GM19193 (cell line): ENCODE data around the gene ANKRD40.
A peak's percentile ranks its signal among the peaks of the same experiment; 100 is the strongest.

ENCODE experiments used
- POLR2A ChIP-seq: IDR thresholded peaks from 4 replicates; pipeline ENCODE4 v1.6.1; 2011; ENCODE audit not compliant: insufficient read depth, insufficient read length; ENCODE audit errors: extremely low read depth

Gene ANKRD40, protein sequence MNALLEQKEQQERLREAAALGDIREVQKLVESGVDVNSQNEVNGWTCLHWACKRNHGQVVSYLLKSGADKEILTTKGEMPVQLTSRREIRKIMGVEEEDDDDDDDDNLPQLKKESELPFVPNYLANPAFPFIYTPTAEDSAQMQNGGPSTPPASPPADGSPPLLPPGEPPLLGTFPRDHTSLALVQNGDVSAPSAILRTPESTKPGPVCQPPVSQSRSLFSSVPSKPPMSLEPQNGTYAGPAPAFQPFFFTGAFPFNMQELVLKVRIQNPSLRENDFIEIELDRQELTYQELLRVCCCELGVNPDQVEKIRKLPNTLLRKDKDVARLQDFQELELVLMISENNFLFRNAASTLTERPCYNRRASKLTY

DNA sequence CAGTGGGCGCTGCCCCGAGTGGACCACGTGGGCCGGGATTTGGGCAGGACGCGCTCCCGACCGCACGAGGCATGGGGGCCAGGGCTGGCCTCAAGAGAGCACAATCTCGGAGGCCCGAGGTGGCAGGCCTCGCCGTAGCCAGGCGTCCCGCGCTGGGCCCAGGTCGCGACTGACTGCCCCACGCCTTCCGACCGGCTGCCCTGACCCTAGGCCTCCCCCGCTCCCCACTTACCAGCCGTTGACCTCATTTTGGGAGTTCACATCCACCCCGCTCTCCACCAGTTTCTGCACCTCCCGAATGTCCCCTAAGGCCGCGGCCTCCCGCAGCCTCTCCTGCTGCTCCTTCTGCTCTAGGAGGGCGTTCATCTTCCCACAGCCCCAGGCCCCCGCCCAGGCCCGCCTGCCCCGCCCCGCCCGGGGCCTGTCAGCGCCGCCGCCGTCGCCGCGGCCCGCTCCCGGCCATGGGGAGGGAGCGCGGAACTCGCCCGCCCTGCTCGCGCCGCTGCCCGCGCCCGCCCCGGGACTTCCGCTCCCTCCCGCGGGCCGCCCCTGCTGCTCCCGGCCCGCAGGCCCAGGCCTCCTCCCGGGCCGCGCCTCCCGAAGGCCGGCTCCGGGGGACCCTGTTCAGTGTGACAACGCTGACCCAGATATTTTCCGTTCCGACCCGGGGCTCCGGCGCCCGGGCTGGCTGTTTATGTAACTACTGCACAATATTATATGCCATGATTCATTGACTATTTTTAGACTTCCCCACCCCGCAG, at the start of gene ANKRD40:
Gene ANKRD40, minus strand, starts transcription at position 626 of the 761 bp plus-strand sequence. Its CDS starts 260 bp downstream, at position 366.
- peak; percentile 75 for TF ChIP-seq POLR2A

DNA sequence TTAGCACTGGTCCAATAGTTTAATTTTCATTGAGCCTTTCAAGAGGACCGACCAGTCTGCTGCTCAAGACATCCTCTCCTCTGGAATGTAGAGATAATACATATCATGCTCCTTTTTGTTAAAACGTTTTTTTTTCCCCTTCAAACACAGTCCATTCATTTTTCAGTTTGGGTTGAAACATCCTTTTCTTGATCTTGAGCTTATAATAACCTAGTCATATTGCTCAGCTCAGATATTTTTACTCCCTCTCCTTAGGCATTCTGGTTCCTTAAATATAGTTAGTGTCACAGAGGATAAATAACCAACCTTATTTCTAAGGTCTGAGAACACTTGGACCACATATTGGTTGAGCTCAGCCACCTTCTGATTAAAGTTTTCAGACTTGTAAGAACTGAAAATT, 46.8 kb upstream of the ANKRD40 start:
- no peak for TF ChIP-seq POLR2A

DNA sequence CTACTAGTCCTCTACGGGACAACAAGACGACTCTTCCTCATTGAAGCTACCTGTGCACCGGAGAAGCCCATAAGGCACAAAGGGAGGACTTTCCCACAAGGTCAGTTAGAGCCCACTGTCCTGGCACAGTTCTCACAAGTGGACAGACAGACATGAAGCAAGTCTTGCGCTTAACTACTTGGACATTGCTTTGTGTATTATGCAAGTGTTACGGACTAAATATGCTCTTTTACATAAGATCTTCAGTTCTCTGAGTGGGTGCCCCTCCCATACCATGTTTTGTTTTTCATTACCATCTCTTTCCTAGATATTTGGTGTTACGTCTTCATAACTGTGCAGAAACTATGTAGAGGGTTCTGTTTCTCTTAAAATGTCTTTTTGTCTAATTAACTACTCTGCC, 41.5 kb upstream of the ANKRD40 start:
- TF ChIP-seq POLR2A, result no peak

DNA sequence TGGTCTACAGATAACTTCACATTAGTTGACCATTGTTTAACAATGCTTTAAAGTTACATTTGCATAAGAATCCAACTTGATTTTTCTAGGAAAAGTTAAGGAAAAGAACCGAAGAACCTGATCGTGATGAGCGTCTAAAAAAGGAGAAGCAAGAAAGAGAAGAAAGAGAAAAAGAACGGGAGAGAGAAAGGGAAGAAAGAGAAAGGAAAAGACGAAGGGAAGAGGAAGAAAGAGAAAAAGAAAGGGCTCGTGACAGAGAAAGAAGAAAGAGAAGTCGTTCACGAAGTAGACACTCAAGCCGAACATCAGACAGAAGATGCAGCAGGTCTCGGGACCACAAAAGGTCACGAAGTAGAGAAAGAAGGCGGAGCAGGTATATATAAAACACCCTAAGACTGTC, 37.9 kb upstream of the ANKRD40 start:
- no peak for TF ChIP-seq POLR2A

DNA sequence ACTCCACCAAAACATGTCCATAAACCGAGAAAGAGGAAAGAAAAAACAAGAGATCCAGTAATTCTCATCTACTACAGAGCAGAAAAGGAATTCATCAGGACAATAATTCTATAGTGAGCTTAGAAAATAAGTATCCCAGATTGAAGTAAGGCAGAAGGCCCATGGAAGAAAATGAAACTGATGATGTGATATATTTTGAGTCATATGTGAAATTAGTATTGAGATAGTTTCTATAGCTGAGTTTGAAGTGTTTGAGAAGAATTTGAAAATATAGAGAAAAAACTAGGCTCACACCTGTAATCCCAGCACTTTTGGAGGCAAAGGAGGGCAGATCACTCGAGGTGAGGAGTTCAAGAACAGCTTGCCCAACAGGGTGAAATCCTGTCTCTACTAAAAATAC, 31.4 kb upstream of the ANKRD40 start:
- no peak for TF ChIP-seq POLR2A

DNA sequence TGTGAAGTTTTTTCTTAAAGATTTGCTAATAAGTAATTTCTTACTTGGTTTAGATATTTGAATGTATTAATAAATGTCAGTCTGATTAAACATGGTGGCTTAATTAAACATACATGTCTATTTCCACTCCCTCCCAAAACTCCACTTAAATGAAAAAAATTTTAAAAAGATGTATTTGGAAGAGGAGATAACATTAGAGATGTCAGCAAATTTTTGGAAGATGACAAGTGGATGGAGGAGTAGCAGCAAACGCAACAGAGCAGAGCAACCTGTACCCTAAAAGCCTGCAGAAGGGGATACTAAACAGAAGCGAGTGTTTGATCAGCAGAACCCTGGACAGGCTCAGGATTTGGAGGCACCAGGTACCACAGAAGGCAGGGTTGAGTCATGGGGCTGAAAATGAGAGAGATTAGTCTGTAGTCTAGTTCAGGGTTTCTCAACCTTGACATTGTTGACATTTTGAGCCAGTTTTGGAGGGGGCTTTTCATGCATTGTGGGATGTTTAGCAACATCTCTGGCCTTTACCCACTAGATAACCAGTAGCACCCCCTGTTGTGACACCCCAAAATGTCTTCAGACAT, 29.5 kb upstream of the ANKRD40 start:
- no peak for TF ChIP-seq POLR2A

DNA sequence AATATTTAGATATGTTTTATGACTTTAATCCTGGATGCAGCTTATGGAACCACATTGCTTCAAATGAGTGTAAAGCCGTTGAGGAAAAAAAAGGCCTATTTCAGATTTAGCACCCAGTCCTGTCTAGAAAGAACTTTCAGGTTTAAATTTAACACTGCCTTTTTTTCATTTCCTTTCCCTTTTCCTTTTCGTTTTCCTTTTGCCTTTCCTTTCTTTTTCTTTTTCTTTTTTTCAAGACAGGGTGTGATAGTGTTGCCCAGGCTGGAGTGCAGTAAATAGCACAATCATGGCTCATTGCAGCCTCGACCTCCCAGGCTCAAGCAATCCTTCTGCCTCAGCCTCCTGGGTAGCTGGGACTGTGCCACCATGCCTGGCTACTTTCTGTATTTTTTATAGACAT, 27.6 kb upstream of the ANKRD40 start:
- TF ChIP-seq POLR2A, result no peak

DNA sequence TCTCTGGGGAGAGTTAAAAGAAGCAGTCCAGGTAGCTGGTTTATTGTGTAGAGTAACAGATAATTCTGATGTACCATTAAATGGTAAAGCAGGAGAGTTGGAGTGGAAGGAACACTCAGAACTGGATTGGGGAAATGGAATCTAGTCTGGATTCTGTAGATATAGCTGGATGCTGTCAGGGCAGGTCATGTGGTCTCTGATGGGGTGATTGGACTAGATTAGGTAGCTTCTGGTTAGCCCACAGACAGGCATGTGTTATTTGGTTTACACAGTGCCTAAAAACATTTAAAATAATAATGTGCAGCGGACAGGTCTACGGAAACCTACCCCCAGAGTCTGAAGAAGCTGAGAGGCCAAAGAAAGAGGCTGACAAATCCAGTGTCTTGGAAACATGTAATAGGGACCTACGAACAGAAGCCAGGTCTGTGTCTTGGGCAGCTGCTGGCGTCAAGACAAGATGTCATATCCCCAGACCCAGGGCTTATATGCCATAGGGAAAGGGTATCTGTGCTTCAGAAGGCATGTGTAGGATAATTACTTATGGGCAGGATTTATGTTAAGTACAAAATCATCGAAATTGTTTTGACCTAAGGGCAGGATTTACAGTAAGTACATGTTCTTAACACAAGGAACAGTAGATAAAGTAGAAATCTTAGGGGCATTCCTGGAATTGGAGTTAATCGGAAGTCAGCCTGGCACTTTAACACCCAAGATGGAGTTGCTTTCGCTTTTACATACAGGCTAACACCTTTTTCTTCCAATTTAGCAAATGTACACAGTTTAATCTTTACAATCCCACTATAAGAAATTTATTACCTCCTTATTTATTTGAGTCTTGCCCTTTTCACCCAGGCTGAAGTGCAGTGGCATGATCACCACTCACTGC, 24.1 kb upstream of the ANKRD40 start:
- no peak for TF ChIP-seq POLR2A

DNA sequence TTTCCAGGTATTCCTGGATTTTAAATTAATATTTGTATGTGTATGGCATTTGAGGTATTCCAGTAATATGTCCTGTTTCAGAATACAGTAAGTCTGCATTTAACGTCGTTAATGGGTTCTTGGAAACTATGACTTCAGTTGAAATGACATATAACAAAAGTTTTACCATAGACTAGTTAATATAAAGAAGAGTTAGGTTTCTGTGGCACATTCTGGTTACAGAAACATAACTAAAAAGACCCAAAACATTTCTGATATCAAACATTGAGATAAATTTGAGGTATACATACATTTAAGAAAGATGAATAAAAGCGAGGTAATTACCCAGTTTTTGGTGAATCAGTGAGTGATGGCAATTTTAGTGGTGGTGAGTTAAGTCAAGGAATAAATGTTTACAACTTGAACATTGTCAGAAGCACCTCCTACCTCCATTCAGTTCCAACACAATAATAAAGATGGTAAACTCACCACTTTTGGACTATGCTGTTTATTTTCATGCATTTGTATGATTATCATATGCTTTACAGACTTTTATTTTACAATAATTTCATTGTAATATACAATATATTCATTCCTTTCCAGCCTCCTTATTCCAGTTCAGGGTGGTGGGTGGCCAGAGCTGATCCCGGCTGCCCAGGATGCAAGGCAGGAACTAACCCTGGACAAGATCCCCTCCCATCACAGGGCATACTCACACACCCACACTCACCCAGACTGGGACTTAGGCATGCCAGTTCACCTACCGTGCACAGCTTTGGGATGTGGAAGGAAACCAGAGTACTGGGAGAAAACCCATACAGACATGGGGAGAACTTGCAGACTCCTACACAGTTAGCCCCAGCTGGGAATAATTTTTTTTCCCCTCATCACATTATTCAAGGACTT, 21.4 kb upstream of the ANKRD40 start:
- TF ChIP-seq POLR2A, result no peak

DNA sequence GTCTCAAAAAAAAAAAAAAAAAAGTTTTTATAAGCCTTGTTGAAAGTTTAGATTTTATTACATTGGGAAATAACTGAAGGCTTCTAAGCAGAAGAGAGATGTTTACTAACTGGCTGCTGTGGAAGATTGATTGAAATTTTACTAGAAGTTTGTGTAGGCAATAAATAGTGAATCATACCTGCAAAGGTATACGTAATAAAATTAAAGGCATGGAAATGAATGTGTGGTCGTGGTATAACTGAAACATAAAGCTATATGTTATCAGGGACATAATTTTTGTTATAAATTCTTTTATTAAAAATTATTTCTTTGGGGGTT, 20.4 kb upstream of the ANKRD40 start:
- no peak for TF ChIP-seq POLR2A

DNA sequence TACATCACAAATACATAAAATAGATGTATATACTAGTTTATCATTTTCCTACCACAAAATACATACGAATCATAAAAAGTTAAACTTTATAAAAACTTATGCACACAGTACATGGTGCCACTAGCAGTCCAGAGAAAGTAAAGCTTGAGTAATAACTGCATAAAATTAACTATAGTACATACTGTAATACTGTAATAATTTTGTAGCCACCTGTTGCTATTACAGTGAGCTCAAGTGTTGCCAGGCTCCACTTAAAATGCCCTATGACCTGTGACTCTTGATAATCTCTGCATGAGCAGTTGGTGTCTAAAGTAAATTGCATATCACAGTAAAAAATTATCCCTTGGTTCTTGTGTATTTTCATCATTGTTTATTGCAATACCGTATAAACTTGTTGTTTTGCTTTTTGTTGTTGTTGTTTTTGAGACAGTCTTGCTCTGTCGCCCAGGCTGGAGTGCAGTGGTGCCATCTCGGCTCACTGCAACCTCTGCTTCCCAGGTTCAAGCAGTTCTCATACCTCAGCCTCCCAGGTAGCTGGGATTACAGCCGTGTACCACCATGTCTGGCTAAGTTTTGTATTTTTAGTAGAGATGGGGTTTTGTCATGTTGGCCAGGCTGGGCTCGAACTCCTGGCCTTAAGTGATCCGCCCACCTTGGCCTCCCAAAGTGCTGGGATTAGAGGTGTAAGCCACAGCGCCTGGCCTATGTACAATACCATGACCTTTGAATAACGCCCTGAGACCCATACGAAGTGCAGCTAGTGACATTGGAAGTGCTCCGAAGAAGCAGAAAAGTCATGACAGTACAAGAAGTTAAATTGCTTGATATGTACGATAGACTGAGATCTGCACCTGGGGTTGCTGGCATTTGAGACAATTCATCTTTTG, 18.3 kb upstream of the ANKRD40 start:
- TF ChIP-seq POLR2A, result no peak

DNA sequence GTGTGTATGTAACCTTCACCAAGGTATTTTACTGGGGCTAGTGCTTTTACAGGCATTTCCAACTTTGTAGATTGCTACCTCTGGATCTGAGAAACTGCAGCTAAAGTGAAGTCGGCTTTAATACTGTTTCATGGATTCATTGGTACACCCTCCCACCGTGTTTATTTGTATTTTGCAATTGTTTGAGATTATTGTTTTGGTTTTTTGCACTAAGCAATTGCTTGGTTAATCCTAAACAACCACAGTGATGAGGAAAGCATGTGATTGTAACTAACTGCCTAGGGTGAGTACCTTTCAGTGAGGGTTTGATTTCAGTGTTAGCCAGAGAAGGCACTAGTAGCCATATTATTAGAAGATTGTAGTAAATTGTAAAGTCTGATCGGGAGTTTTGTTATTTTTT, 15.0 kb upstream of the ANKRD40 start:
- no peak for TF ChIP-seq POLR2A

DNA sequence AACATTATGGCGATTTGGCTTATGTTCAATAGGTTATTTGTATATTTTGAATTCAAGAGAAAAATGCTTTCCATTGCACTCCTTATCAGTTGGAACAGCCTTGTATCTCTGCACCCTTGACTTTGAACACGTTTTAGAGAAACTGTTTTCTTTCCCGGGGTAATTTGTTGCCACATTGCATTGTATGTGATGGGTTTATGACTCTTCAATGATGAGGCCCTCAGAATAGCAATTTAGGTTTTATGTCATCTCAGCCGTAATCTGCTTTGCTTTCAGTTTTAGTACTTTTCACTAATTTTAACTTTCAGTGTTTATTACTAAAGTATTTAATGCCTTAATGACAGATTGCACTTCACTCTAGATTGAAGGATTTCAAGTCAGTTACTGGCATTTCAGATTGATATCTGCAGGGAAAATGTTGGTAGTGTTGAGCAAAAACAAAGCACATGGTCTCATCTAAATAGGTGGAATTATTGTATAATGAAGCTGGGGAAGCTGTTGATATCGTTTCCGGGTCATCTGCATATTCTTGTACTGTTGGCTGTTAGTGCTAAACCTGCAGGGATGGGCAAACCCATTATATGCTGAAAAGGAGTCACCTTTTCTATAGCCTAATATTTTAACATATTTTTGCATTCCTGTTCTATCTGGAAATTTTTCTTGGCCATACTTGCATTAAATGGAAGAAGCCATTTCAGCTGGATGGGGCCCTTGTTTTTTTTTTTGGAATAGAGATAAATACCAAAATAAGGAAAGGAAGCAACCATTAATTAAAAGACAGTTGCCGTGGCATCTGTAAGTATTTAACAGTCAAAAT, 13.7 kb upstream of the ANKRD40 start:
- no peak for TF ChIP-seq POLR2A
